ENCODE data around the gene PTPRN.
"Not testable (repeated sequence)": the region's sequence is repeated elsewhere in the genome, so short reads cannot be mapped to it uniquely, and the experiment has no call there.

The PTPRN gene

GRCh38 chr2:219325136-219325535 is 15.9 kb upstream of the PTPRN start:
- H3K27me3 ChIP-seq (ENCODE audit: control insufficient read depth, low read length): peaks cover 43% of the 10 kb centered on the region
- H3K9me3 ChIP-seq (ENCODE audit: control insufficient read depth, insufficient read depth, low read length): no peaks in the 10 kb centered on the region
- no peaks in the 10 kb centered on the region for H3K36me3 ChIP-seq (ENCODE audit: control insufficient read depth, low read length)
- no peaks in the 10 kb centered on the region for H4K20me1 ChIP-seq (ENCODE audit: control insufficient read depth, insufficient read depth, low read depth, low read length)
- H3F3A ChIP-seq (ENCODE audit: control insufficient read depth, insufficient read depth): no peaks in the 10 kb centered on the region
- H3K9me2 ChIP-seq (replicated peaks; ENCODE audit: control insufficient read depth, low read length): no peaks in the 10 kb centered on the region
- no peak overlapping the region for H3K27ac ChIP-seq (ENCODE audit: low read depth, low read length)
- TF ChIP-seq, protein P1, sequence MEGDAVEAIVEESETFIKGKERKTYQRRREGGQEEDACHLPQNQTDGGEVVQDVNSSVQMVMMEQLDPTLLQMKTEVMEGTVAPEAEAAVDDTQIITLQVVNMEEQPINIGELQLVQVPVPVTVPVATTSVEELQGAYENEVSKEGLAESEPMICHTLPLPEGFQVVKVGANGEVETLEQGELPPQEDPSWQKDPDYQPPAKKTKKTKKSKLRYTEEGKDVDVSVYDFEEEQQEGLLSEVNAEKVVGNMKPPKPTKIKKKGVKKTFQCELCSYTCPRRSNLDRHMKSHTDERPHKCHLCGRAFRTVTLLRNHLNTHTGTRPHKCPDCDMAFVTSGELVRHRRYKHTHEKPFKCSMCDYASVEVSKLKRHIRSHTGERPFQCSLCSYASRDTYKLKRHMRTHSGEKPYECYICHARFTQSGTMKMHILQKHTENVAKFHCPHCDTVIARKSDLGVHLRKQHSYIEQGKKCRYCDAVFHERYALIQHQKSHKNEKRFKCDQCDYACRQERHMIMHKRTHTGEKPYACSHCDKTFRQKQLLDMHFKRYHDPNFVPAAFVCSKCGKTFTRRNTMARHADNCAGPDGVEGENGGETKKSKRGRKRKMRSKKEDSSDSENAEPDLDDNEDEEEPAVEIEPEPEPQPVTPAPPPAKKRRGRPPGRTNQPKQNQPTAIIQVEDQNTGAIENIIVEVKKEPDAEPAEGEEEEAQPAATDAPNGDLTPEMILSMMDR (IDR thresholded peaks at IDR 0.05; ENCODE audit: low read depth, low read length, poor library complexity, severe bottlenecking): no peak
- no peak for TF ChIP-seq EZH2phosphoT487 (IDR thresholded peaks at IDR 0.05; ENCODE audit: borderline replicate concordance, low read length)
- peaks cover 4% of the 10 kb centered on the region; the same call in 1 of the 2 replicates for H3K4me1 ChIP-seq (ENCODE audit: control insufficient read depth, low read length)
- H3K4me3 ChIP-seq (ENCODE audit: low read length): no peak overlapping the region
- no peak overlapping the region for H3K4me2 ChIP-seq (ENCODE audit: low read length)
- no peaks in the 10 kb centered on the region for H3K79me2 ChIP-seq (ENCODE audit: control insufficient read depth, low read length)

- no peaks in the 10 kb centered on the region for H3K79me2 ChIP-seq (ENCODE audit: control insufficient read depth, low read length)
- no peak overlapping the region for H3K4me3 ChIP-seq (ENCODE audit: low read length)
- H3F3A ChIP-seq (ENCODE audit: control insufficient read depth, insufficient read depth): no peaks in the 10 kb centered on the region
- no peaks in the 10 kb centered on the region for H3K9me3 ChIP-seq (ENCODE audit: control insufficient read depth, insufficient read depth, low read length)
- H3K27ac ChIP-seq (ENCODE audit: low read depth, low read length): no peak overlapping the region
- no peaks in the 10 kb centered on the region for H4K20me1 ChIP-seq (ENCODE audit: control insufficient read depth, insufficient read depth, low read depth, low read length)
- peaks cover 33% of the 10 kb centered on the region for H3K27me3 ChIP-seq (ENCODE audit: control insufficient read depth, low read length)
- TF ChIP-seq, protein P1 (IDR thresholded peaks at IDR 0.05; ENCODE audit: low read depth, low read length, poor library complexity, severe bottlenecking): no peak
- TF ChIP-seq EZH2phosphoT487 (IDR thresholded peaks at IDR 0.05; ENCODE audit: borderline replicate concordance, low read length): no peak
- H3K4me2 ChIP-seq (ENCODE audit: low read length): no peak overlapping the region
- H3K9me2 ChIP-seq (replicated peaks; ENCODE audit: control insufficient read depth, low read length): no peaks in the 10 kb centered on the region
- no peaks in the 10 kb centered on the region for H3K36me3 ChIP-seq (ENCODE audit: control insufficient read depth, low read length)
- H3K4me1 ChIP-seq (ENCODE audit: control insufficient read depth, low read length): peaks cover 4% of the 10 kb centered on the region; the same call in 1 of the 2 replicates
Measured at GRCh38 chr2:219323434-219323833, 14.2 kb upstream of the PTPRN start.

DNA sequence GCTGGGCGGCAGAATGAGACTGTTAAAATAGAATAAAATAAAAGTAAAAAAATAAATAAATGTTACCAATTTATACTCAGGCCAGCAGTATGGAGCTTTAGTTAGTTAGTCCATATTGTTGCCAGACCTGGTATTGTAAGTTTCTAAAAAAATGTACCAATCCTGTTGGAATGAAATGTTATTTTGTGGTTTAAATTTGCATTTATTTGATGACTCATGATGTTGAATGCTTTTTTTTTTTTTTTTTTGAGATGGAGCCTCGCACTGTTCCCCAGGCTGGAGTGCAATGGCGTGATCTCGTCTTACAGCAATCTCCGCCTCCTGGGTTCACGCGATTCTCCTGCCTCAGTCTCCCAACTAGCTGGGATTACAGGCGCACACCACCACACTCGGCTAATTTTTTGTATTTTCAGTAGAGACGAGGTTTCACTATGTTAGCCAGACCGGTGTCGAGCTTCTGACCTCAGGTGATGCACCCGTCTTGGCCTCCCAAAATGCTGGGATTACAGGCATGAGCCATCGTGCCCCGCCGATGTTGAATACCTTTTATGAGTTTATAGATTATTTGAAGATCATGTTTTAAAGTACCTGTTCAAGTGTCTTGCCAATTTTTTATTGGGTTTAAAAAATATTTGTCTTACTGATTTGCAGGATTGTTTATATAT is 5.7 kb upstream of the PTPRN start:
- H3K27ac ChIP-seq (ENCODE audit: low read depth, low read length): no peak overlapping the region
- no peaks in the 10 kb centered on the region for H3K36me3 ChIP-seq (ENCODE audit: control insufficient read depth, low read length)
- no peaks in the 10 kb centered on the region for H3F3A ChIP-seq (ENCODE audit: control insufficient read depth, insufficient read depth)
- no peak overlapping the region for H3K4me3 ChIP-seq (ENCODE audit: low read length)
- H4K20me1 ChIP-seq (ENCODE audit: control insufficient read depth, insufficient read depth, low read depth, low read length): no peaks in the 10 kb centered on the region
- no peaks in the 10 kb centered on the region for H3K9me2 ChIP-seq (replicated peaks; ENCODE audit: control insufficient read depth, low read length)
- H3K4me1 ChIP-seq (ENCODE audit: control insufficient read depth, low read length): no peaks in the 10 kb centered on the region
- no peaks in the 10 kb centered on the region for H3K27me3 ChIP-seq (ENCODE audit: control insufficient read depth, low read length)
- H3K79me2 ChIP-seq (ENCODE audit: control insufficient read depth, low read length): no peaks in the 10 kb centered on the region
- no peak for TF ChIP-seq EZH2phosphoT487 (IDR thresholded peaks at IDR 0.05; ENCODE audit: borderline replicate concordance, low read length)
- TF ChIP-seq, protein P1 (IDR thresholded peaks at IDR 0.05; ENCODE audit: low read depth, low read length, poor library complexity, severe bottlenecking): no peak
- H3K4me2 ChIP-seq (ENCODE audit: low read length): no peak overlapping the region
- no peaks in the 10 kb centered on the region for H3K9me3 ChIP-seq (ENCODE audit: control insufficient read depth, insufficient read depth, low read length)

DNA sequence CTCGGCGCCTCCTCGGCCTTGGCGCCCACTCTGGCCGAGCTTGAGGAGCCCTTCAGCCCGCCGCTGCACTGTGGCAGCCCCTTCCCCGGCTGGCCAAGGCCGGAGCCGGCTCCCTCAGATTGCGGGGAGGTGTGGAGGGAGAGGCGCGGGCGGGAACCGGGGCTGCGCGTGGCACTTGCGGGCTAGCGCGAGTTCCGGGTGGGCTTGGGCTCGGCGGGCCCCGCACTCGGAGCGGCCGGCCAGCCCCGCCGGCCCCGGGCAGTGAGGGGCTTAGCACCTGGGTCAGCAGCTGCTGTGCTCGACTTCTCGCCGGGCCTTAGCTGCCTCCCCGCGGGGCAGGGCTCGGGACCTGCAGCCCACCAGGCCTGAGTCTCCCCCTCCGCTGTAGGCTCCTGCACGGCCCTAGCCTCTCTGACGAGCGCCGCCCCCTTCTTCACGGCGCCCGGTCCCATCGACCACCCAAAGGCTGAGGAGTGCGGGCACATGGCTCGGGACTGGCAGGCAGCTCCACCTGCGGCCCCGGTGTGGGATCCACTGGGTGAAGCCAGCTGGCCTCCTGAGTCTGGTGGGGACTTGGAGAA is 3.6 kb upstream of the PTPRN start:
- H3K79me2 ChIP-seq (ENCODE audit: control insufficient read depth, low read length); H3K4me3 ChIP-seq (ENCODE audit: low read length); H3K4me1 ChIP-seq (ENCODE audit: control insufficient read depth, low read length); H3K27me3 ChIP-seq (ENCODE audit: control insufficient read depth, low read length); H3K9me3 ChIP-seq (ENCODE audit: control insufficient read depth, insufficient read depth, low read length); H3K36me3 ChIP-seq (ENCODE audit: control insufficient read depth, low read length); H4K20me1 ChIP-seq (ENCODE audit: control insufficient read depth, insufficient read depth, low read depth, low read length); H3F3A ChIP-seq (ENCODE audit: control insufficient read depth, insufficient read depth); H3K27ac ChIP-seq (ENCODE audit: low read depth, low read length); H3K4me2 ChIP-seq (ENCODE audit: low read length); H3K9me2 ChIP-seq (replicated peaks; ENCODE audit: control insufficient read depth, low read length): not testable (repeated sequence)
